KBM-7 (cell line): ENCODE measurements around the gene PHLDA3.
"Not testable (repeated sequence)": the region's sequence is repeated elsewhere in the genome, so short reads cannot be mapped to it uniquely, and the experiment has no call there.

Experiments
- DNase-seq: peaks from one replicate; pipeline ENCODE4 v3.0.0-alpha.2; 2015
- in situ Hi-C: fragments of 300-500 bp; cut with MboI; formaldehyde crosslinking; loops from 2 replicates; pipeline ENCODE4 v1.14.3; 2020; ENCODE audit warnings: low sequenced_read_pairs, low pct_unique_long_range_greater_than_20kb, mixed read lengths

Gene PHLDA3

GRCh38 chr1:201504799-201505502 lies 36.0 kb upstream of the PHLDA3 start:
- no peak for DNase-seq
- in situ Hi-C loops = no loop called here

DNA sequence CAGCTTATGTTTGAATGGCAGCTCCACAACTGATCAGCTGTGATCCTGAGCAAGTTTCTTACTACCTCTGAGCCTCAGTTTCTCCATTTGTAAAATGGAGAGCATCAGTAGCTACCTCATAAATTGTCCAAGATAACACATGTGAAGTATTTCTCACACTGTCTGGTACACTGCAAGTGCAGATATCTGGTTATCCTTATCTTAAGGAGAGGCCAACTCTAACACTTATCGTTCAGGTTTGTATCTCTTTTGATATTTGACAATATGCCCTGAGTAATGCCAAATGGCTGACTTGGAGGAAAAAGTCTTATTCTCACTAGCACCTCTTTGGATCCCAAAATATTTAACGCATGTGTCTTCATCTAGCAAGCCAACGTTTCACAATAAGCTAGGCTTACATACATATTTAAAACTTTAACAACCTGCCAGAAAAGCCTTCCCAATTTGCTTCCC lies 35.2 kb upstream of the PHLDA3 start:
- no peak for DNase-seq
- in situ Hi-C loops = no loop called here

GRCh38 chr1:201503397-201504176 lies 34.6 kb upstream of the PHLDA3 start:
- DNase-seq = no peak
- in situ Hi-C loops = no loop called here

- no peak for DNase-seq
- in situ Hi-C loops = no loop called here
Observed at GRCh38 chr1:201502511-201502857, 33.5 kb upstream of the PHLDA3 start.

DNA sequence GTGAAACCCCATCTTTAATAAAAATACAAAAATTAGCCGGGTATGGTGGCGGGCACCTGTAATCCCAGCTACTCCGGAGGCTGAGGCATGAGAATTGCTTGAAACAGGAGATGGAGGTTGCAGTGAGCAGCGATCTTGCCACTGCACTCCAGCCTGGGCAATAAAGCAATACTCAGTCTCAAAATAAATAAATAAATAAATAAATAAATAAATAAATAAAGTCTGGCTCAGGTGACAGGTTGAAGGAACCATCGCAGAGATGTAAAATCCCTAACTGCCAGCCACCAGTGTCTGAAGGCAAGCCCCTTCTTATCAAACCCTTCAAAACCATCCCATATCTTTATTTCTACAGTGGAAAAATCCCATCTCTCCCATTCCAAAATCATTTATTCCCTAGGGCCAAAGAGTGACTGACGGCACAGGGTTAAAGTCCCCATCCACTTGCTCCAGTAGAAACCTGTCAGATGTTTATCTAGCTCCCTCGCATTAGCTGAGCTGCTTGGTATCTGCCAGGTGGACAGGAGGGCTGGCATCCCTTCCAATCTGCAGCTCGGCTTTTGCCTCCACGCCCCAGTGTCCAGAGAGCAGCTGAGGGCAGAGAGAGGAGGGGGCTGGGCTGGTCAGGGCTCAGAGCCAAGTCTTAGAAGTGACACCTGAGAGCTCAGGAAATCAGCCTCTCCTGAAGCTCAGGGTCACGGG lies 33.0 kb upstream of the PHLDA3 start:
- no peak for DNase-seq
- in situ Hi-C loops = no loop called here

- no peak for DNase-seq
- in situ Hi-C loops = no loop called here
Observed at GRCh38 chr1:201501144-201501543, 32.2 kb upstream of the PHLDA3 start.

GRCh38 chr1:201500670-201501120 lies 31.7 kb upstream of the PHLDA3 start:
- in situ Hi-C loops = no loop called here
- no peak for DNase-seq

DNA sequence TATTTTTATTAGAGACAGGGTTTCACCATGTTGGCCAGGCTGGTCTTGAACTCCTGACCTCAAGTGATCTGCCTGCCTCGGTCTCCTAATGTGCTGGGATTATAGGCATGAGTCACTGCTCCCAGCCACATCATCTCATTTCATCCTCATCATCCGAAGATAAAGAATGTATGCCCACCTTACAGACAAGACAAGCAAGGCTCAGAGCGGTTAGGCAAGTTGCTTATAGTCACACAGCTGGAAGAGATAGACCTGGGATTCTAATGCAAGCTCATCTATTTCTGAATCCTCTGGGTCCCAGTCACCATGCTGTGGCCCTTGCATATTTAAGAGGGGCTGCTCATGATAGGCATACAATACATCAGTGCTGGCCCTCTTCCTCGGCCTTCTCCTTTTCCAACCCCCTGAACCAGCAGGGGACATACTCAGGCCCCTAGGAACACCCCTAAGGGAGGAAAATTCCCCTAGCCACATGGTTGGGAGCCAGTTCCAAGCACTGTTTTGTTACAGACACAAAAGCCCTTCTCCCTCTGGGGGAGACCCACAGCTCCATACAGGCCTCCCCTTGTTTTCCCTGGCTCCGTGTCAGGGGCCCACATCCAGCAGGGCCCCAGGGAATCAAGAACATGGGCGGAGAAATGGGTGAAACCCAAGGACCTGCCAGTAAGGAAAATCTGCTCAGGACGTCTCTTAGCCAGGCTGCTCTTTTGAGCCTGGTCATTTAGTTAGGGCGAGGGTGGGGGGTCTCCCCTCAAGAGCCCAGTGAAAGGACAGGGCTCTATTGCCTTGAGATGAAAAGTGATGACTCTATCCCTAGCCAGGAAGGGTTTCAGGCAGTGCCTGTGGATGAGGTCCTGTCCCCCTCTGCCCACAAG lies 31.0 kb upstream of the PHLDA3 start:
- no peak for DNase-seq
- in situ Hi-C loops = no loop called here

DNA sequence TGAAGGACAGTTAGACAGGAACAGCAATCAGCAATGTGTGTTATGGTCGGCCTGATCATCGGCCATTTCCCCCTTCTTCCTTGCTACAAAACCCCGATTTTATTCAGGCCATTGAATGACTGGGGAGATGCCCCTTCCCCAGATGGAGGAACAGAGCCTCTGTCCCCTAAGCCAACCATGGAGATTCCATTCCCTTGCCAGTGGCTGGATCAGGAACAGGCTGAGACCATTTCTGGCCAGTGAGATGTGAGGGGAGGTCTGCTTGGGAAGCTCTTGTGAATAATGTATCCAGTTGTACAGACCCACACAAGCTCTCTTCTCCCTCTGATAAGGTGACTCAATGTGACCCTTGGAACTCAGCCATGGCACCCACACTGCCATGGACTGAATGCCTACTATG lies 30.2 kb upstream of the PHLDA3 start:
- no peak for DNase-seq
- in situ Hi-C loops = no loop called here

- no peak for DNase-seq
- in situ Hi-C loops = no loop called here
Observed at GRCh38 chr1:201498621-201499020, 29.6 kb upstream of the PHLDA3 start.

GRCh38 chr1:201497935-201498509 lies 29.0 kb upstream of the PHLDA3 start:
- in situ Hi-C loops = no loop called here
- no peak for DNase-seq

- DNase-seq = no peak
- in situ Hi-C loops = no loop called here
Observed at GRCh38 chr1:201496296-201496690, 27.3 kb upstream of the PHLDA3 start.

DNA sequence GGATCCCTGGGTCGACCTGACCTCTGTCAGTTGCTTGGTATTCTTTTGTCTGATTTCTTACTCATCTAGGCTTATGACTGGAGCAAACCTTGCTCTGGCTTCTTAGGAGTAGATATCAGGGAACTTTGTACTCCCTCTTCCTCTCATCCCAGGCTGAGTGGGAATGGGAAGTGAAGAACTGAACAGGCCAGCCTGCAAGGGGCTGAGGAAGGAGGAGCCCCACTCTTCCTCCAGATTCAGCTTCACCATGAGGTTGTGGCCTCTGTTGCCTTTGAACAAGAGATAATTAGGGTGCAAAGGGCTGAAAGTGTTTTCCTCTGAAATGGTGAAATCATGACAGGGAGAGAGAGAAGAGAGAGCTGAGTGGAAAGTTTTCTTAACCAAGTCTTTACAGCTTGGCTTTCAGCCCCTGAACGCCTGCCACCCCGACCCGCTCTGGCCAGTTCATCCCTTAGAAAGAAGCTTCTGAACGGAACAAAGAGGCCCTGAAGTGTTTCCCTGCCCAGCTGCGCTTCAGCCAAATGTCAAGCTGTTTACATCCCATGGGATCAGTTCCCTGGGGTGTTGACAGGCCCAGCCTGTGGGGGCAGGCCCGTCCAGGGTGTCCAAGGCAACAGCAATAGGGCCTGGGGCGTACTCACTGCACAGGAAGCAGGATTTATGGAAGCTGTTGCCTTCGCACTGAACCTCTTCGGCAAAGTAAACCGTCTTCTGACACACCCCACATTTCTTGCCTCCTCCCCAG lies 26.7 kb upstream of the PHLDA3 start:
- in situ Hi-C loops = no loop called here
- DNase-seq = no peak

DNA sequence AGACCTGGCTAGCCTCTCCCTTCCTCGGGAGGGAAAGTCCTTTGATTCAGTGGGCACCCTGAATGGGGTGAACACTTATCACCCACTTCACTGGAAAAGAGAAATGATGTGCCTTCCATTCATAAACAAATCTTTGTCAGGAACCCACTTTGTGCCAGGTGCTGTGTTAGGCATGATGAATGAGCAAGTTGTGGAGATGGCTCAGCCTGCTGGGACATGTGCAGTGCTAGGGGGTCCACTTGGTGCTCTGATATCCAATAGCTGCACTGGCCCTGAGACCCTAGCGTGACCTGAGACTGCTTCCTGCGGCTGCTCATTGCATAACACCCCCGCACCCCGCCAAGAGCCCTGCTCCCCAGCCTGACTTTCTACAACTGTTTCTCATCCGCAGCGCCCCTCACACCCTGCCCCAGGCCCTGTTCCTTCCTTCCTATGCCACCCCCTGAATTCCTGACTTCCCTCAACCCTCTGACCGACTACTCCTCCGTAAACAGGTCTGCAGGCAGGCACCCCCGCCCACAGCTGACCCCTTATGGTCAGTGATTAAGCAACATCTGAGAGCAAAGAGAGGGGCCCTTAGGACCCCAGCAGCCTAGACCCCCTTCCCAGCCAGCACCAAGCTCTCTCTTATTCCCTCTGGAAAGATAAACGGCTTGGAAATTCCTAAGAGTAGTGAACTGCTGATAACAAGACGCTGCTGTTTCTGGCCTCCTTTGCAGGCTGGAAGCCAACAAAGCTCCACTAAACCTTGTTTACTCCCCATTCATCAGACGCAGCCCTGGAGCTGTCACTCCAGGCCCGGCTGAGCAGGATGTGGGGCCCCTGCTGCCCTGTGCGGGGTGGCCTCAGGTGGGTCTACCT lies 25.0 kb upstream of the PHLDA3 start:
- no peak for DNase-seq
- in situ Hi-C loops = no loop called here

GRCh38 chr1:201493026-201493656 lies 24.2 kb upstream of the PHLDA3 start:
- in situ Hi-C loops, DNase-seq: not testable (repeated sequence)

DNA sequence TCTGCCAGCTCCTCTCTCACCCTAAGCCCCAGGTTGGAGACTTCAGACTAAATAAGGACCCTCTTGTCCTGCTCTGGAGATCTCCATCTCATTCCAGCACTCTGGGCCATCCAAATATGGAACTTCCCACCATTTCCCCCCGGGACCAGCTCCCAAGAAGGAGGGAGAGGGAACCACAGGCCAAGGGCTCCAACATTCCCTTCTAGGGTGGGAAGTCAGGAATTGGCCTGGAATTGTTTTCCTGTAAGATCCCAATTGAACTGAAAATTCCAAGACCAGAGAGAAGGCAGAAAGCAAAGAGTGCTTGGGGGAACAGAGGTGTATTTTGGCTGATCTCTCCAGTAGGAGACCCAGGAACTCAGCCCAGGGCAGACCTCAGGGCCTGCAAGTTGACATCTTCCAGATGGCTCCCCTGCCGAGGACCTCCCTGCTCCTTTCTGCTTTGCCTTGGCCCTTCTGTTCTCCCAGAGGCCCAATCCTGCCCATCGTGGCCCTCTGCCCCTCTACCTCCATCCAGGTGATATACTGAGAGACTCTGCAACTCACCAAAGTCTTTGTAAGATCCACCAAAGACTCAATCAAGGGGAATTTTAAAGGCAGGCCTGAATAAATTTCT lies 23.0 kb upstream of the PHLDA3 start:
- in situ Hi-C loops = no loop called here
- no peak for DNase-seq
